Measurements from ENCODE around the gene TICRR.
"Not testable (repeated sequence)": the region's sequence is repeated elsewhere in the genome, so short reads cannot be mapped to it uniquely, and the experiment has no call there.

Gene TICRR

GRCh38 chr15:89566181-89566580 lies 9.1 kb upstream of the TICRR start:
- no peak for DNase-seq (ENCODE audit: low read depth in 3 of 3)

GRCh38 chr15:89566621-89567294 lies 8.5 kb upstream of the TICRR start:
- DNase-seq (ENCODE audit: low read depth in 3 of 3) = no peak

GRCh38 chr15:89569090-89569745 lies 6.1 kb upstream of the TICRR start:
- DNase-seq (ENCODE audit: low read depth in 3 of 3) = no peak

- peak in 1 of 3 experiments; percentile 19 for DNase-seq (ENCODE audit: low read depth in 3 of 3)
Observed at GRCh38 chr15:89575656-89576416, 567 bp downstream of the TICRR start.

- DNase-seq (ENCODE audit: low read depth in 3 of 3) = no peak
Observed at GRCh38 chr15:89576417-89576773, 1.1 kb downstream of the TICRR start.

GRCh38 chr15:89577776-89578115 lies 2.5 kb downstream of the TICRR start:
- DNase-seq (ENCODE audit: low read depth in 3 of 3) = no peak

GRCh38 chr15:89578146-89578545 lies 2.9 kb downstream of the TICRR start:
- no peak for DNase-seq (ENCODE audit: low read depth in 3 of 3)

GRCh38 chr15:89580747-89581146 lies 5.5 kb downstream of the TICRR start:
- DNase-seq (ENCODE audit: low read depth in 3 of 3) = not testable (repeated sequence)

- DNase-seq (ENCODE audit: low read depth in 3 of 3) = no peak
Observed at GRCh38 chr15:89586651-89587050, 11.4 kb downstream of the TICRR start.

GRCh38 chr15:89587955-89588354 lies 12.7 kb downstream of the TICRR start:
- DNase-seq (ENCODE audit: low read depth in 3 of 3) = no peak

GRCh38 chr15:89591834-89592233 lies 16.6 kb downstream of the TICRR start:
- no peak for DNase-seq (ENCODE audit: low read depth in 3 of 3)

- no peak for DNase-seq (ENCODE audit: low read depth in 3 of 3)
Observed at GRCh38 chr15:89593018-89593417, 17.7 kb downstream of the TICRR start.

- DNase-seq (ENCODE audit: low read depth in 3 of 3) = no peak
Observed at GRCh38 chr15:89599021-89599420, 23.8 kb downstream of the TICRR start.

GRCh38 chr15:89611317-89611716 lies 36.0 kb downstream of the TICRR start:
- DNase-seq (ENCODE audit: low read depth in 3 of 3) = no peak

- DNase-seq (ENCODE audit: low read depth in 3 of 3) = no peak
Observed at GRCh38 chr15:89613031-89613430, 37.8 kb downstream of the TICRR start.

GRCh38 chr15:89614164-89614563 lies 38.9 kb downstream of the TICRR start:
- DNase-seq (ENCODE audit: low read depth in 3 of 3) = no peak

- no peak for DNase-seq (ENCODE audit: low read depth in 3 of 3)
Observed at GRCh38 chr15:89615135-89615534, 39.9 kb downstream of the TICRR start.

GRCh38 chr15:89616228-89616627 lies 41.0 kb downstream of the TICRR start:
- no peak for DNase-seq (ENCODE audit: low read depth in 3 of 3)

GRCh38 chr15:89621547-89621946 lies 46.3 kb downstream of the TICRR start:
- no peak for DNase-seq (ENCODE audit: low read depth in 3 of 3)

GRCh38 chr15:89623165-89623564 lies 47.9 kb downstream of the TICRR start:
- no peak for DNase-seq (ENCODE audit: low read depth in 3 of 3)

GRCh38 chr15:89625716-89626115 lies 50.4 kb downstream of the TICRR start:
- DNase-seq (ENCODE audit: low read depth in 3 of 3) = no peak

GRCh38 chr15:89627256-89627970 lies 52.1 kb downstream of the TICRR start:
- no peak for DNase-seq (ENCODE audit: low read depth in 3 of 3)
